Measurements from ENCODE around the gene SKA1.

SKA1 gene

GRCh38 chr18:50338715-50339114 is 36.1 kb upstream of the SKA1 start:
- ChIA-PET CTCF (interaction anchor here (1.0 kb wide), 1 partner anchor 19 kb away, joined by 4 read pairs; no protein-coding TSS in a partner anchor), POLR2A (no interaction called here)
- no peak overlapping the region for H3K4me3 ChIP-seq (ENCODE audit: low read depth, low read length)
- TF ChIP-seq ZNF366 (tag by site-specific recombination; conservative IDR thresholded peaks at IDR 0.05) (no peak), SCRT2 (tag by site-specific recombination; IDR thresholded peaks at IDR 0.05) (no peak), PRDM10 (tag by site-specific recombination; IDR thresholded peaks at IDR 0.05) (no peak), SP2 (tag by site-specific recombination; IDR thresholded peaks at IDR 0.05) (no peak), ZNF398 (tag by site-specific recombination; IDR thresholded peaks at IDR 0.05) (no peak), ZNF549 (tag by site-specific recombination; IDR thresholded peaks at IDR 0.05) (no peak), WT1 (tag by site-specific recombination; IDR thresholded peaks at IDR 0.05) (no peak), ZNF433 (tag by site-specific recombination; IDR thresholded peaks at IDR 0.05; ENCODE audit: low read depth) (no peak), TSHZ1 (tag by site-specific recombination; IDR thresholded peaks at IDR 0.05; ENCODE audit: borderline replicate concordance) (no peak), EGR2 (tag by site-specific recombination; IDR thresholded peaks at IDR 0.05; ENCODE audit: low read depth) (no peak), ELK4 (IDR thresholded peaks at IDR 0.05; ENCODE audit: borderline replicate concordance, low read depth, low read length) (no peak), ZNF510 (tag by site-specific recombination; IDR thresholded peaks at IDR 0.05; ENCODE audit: insufficient replicate concordance) (no peak), ZSCAN16 (tag by site-specific recombination; IDR thresholded peaks at IDR 0.05) (no peak), RBAK (tag by site-specific recombination; IDR thresholded peaks at IDR 0.05) (no peak), ZNF600 (tag by site-specific recombination; IDR thresholded peaks at IDR 0.05) (no peak), ZNF114 (tag by site-specific recombination; IDR thresholded peaks at IDR 0.05) (no peak), ZBTB8A (tag by site-specific recombination; IDR thresholded peaks at IDR 0.05) (no peak), ZNF211 (tag by site-specific recombination; IDR thresholded peaks at IDR 0.05; ENCODE audit: low read depth) (no peak), ZNF423 (tag by site-specific recombination; IDR thresholded peaks at IDR 0.05) (no peak), ZNF555 (tag by site-specific recombination; conservative IDR thresholded peaks at IDR 0.05) (no peak)
- H3K9me3 ChIP-seq (ENCODE audit: control insufficient read depth, insufficient read depth, low read depth, low read length), result no peaks in the 10 kb centered on the region
- no peak overlapping the region for H3K27ac ChIP-seq (ENCODE audit: extremely low read depth, low read depth, low read length)
- no peaks in the 10 kb centered on the region for H3K4me1 ChIP-seq (ENCODE audit: control insufficient read depth, insufficient read depth, low read length)
- H3K36me3 ChIP-seq (ENCODE audit: control insufficient read depth in 2 of 2, insufficient read depth in 1 of 2, low read length in 2 of 2), result no peaks in the 10 kb centered on the region

All from HEK293 (cell line).